Left cardiac atrium (tissue), 4 donors: Measurements from ENCODE around the gene AHRR. TPM values are rescaled to one million over a fixed set of nuclear protein-coding genes. Genes with fewer than 3 reads are reported as not detected.

Experiments used
- ATAC-seq, 2 donors: fragments of 200-7000 bp; cut with Tn5 transposase; one replicate each; pipeline ENCODE4 v1.9.1; 2020; ENCODE audit warnings: mild to moderate bottlenecking in 2 of 2, moderate library complexity in 2 of 2
- DNase-seq: peaks from one replicate; pipeline ENCODE4 v3.0.0-alpha.2; 2020
- intact Hi-C, 2 donors: fragments of 100-400 bp; cut with DNase I; formaldehyde crosslinking; loops; one replicate each; pipeline versions ENCODE4 v1.14.1 to v1.15.1; 2022 to 2023
- total RNA-seq, 2 donors: library from RNA; stranded (reverse); fragmentation: NEBNext Ultra II Directional; extraction: Animal tissue kit (Norgen Biotek cat#: 25700); gene quantifications; one replicate each; pipeline ENCODE4 v1.2.1, GENCODE V29; 2021
- donor health status: DM: no; HTN: yes; CAD: no.
- donor health status: DM: no; HTN: yes; CAD: no; lungs with severe emphysema.
- donor health status: DM: yes; HTN: yes; CAD: no.
- donor health status: Dilated cardiomyopathy.

AHRR gene
- total RNA-seq, 2 donors from 2014 or later, result 1.9 to 3.8 TPM

GRCh38 chr5:316210-317085 is 5.1 kb upstream of the AHRR start:
- intact Hi-C loops, result loop anchor here in 1 of 2 donors (10.0 kb wide), 1 partner anchor 118 kb away; no protein-coding TSS in a partner anchor
- DNase-seq, result no peak
- no peak for ATAC-seq

GRCh38 chr5:317086-317811 is 4.3 kb upstream of the AHRR start:
- ATAC-seq (peak; percentile 13 to 31), DNase-seq (no peak)
- intact Hi-C loops, result loop anchor here in 1 of 2 donors (10.0 kb wide), 1 partner anchor 118 kb away; no protein-coding TSS in a partner anchor

- no peak for ATAC-seq
- DNase-seq, result no peak
- intact Hi-C loops, result loop anchor here in 1 of 2 donors (10.0 kb wide), 1 partner anchor 116 kb away; no protein-coding TSS in a partner anchor
These were observed 3.1 kb upstream of the AHRR start for GRCh38 chr5:318341-318897.

- no peak for ATAC-seq
- intact Hi-C loops, result loop anchor here in 1 of 2 donors (10.0 kb wide), 1 partner anchor 116 kb away; no protein-coding TSS in a partner anchor
These were observed 2.4 kb upstream of the AHRR start for GRCh38 chr5:318931-319601.

GRCh38 chr5:320524-321229 is 837 bp upstream of the AHRR start:
- intact Hi-C loops, result no loop called here
- ATAC-seq (no peak), DNase-seq (no peak)

More at GRCh38 chr5:318931-319601, 2.4 kb upstream of the AHRR start:
- DNase-seq, result no peak

- no peak for DNase-seq
- peak in 1 of 2 donors; percentile 12 for ATAC-seq
- intact Hi-C loops, result no loop called here
These were observed 275 bp downstream of the AHRR start for GRCh38 chr5:321726-322251.

- intact Hi-C loops, result no loop called here
These were observed 897 bp downstream of the AHRR start for GRCh38 chr5:322281-322941.

GRCh38 chr5:322942-323879 is 1.7 kb downstream of the AHRR start:
- DNase-seq, result no peak

More at GRCh38 chr5:322281-322941, 897 bp downstream of the AHRR start:
- no peak for DNase-seq
- ATAC-seq, result no peak

GRCh38 chr5:324736-325612 is 3.5 kb downstream of the AHRR start:
- DNase-seq (no peak), ATAC-seq (no peak)
- intact Hi-C loops, result no loop called here

More at GRCh38 chr5:322942-323879, 1.7 kb downstream of the AHRR start:
- ATAC-seq, result no peak
- intact Hi-C loops, result no loop called here

GRCh38 chr5:326109-326508 is 4.6 kb downstream of the AHRR start:
- DNase-seq (no peak), ATAC-seq (no peak)
- intact Hi-C loops, result no loop called here

- ATAC-seq (no peak), DNase-seq (no peak)
- intact Hi-C loops, result no loop called here
These were observed 7.7 kb downstream of the AHRR start for GRCh38 chr5:329121-329735.

- ATAC-seq, result no peak
- intact Hi-C loops, result no loop called here
These were observed 8.3 kb downstream of the AHRR start for GRCh38 chr5:329768-330167.

GRCh38 chr5:332843-333242 is 11.3 kb downstream of the AHRR start:
- no peak for ATAC-seq
- DNase-seq, result no peak
- intact Hi-C loops, result no loop called here

More at GRCh38 chr5:329768-330167, 8.3 kb downstream of the AHRR start:
- DNase-seq, result no peak

GRCh38 chr5:333945-334344 is 12.4 kb downstream of the AHRR start:
- ATAC-seq (no peak), DNase-seq (no peak)
- intact Hi-C loops, result no loop called here
